CD14-positive monocyte (primary cell): ENCODE measurements around the gene BCOR. TPM values are rescaled to one million over a fixed set of nuclear protein-coding genes. Genes with fewer than 3 reads are reported as not detected.

Experiments used
- DNase-seq, 3 donors: peaks; one replicate each; pipeline ENCODE4 v3.0.0-alpha.2; 2011 to 2022
- H2AFZ ChIP-seq: 2 replicates; pipeline ENCODE4 v1.6.0; 2012; ENCODE audit warnings: mild to moderate bottlenecking, low read depth, low read length, inconsistent platforms; ENCODE audit not compliant: insufficient read depth, poor library complexity, severe bottlenecking
- H3K27ac ChIP-seq, 2 donors: 1 replicate in 1 of 2; 2 replicates in 1 of 2; pipeline ENCODE4 v1.5.1; 2012 to 2013; ENCODE audit warnings: low read length in 2 of 2, control low read depth in 1 of 2, inconsistent platforms in 1 of 2, low read depth in 1 of 2, mild to moderate bottlenecking in 1 of 2
- H3K27me3 ChIP-seq, 2 donors: one replicate each; pipeline versions ENCODE4 v1.6.0 to v1.6.1; 2011 to 2013; ENCODE audit warnings: low read length in 2 of 2; ENCODE audit not compliant: control insufficient read depth in 2 of 2, insufficient read depth in 2 of 2
- H3K36me3 ChIP-seq, 2 donors: replicated peaks in 1 of 2; 1 replicate in 1 of 2; 2 replicates in 1 of 2; pipeline versions ENCODE4 v1.5.1 to v1.6.1; 2012 to 2013; ENCODE audit warnings: low read length in 2 of 2, control low read depth in 1 of 2, inconsistent platforms in 1 of 2, mild to moderate bottlenecking in 1 of 2; ENCODE audit not compliant: insufficient read depth in 2 of 2, control insufficient read depth in 1 of 2
- H3K4me1 ChIP-seq, 2 donors: 1 replicate in 1 of 2; 2 replicates in 1 of 2; pipeline versions ENCODE4 v1.5.1 to v1.6.1; 2012 to 2013; ENCODE audit warnings: low read length in 2 of 2, control low read depth in 1 of 2, inconsistent platforms in 1 of 2, mild to moderate bottlenecking in 1 of 2, moderate library complexity in 1 of 2; ENCODE audit not compliant: insufficient read depth in 2 of 2, control insufficient read depth in 1 of 2
- H3K4me2 ChIP-seq: replicated peaks from 2 replicates; pipeline ENCODE3; 2012; ENCODE audit warnings: low read length, moderate library complexity, mild to moderate bottlenecking; ENCODE audit not compliant: poor library complexity, severe bottlenecking; ENCODE audit errors: extremely low read depth
- H3K4me3 ChIP-seq, 3 experiments: fragments of 200-600 bp in 1 of 3; sonication (generic) in 1 of 3; replicated peaks in 1 of 3; 1 replicate in 2 of 3; 2 replicates in 1 of 3; pipeline ENCODE4 v1.5.1; 2011 to 2013; ENCODE audit warnings: low read length in 3 of 3, mild to moderate bottlenecking in 3 of 3, control low read depth in 2 of 3, low read depth in 2 of 3, inconsistent platforms in 1 of 3, moderate library complexity in 1 of 3
- H3K79me2 ChIP-seq: 2 replicates; pipeline ENCODE4 v1.6.0; 2012; ENCODE audit warnings: mild to moderate bottlenecking, control low read depth, inconsistent platforms, low read length, moderate library complexity; ENCODE audit not compliant: insufficient read depth
- H3K9ac ChIP-seq: 2 replicates; pipeline ENCODE4 v1.6.0; 2017; ENCODE audit warnings: low read length, mild to moderate bottlenecking; ENCODE audit not compliant: insufficient read depth, poor library complexity, severe bottlenecking
- H3K9me3 ChIP-seq, 2 donors: replicated peaks in 1 of 2; 1 replicate in 1 of 2; 2 replicates in 1 of 2; pipeline versions ENCODE4 v1.5.1 to v1.6.1; 2012 to 2013; ENCODE audit warnings: low read length in 2 of 2, control low read depth in 1 of 2; ENCODE audit not compliant: control insufficient read depth in 1 of 2, insufficient read depth in 1 of 2
- H4K20me1 ChIP-seq: 2 replicates; pipeline ENCODE4 v1.6.0; 2012; ENCODE audit warnings: mild to moderate bottlenecking, low read length, control low read depth, moderate library complexity; ENCODE audit not compliant: insufficient read depth
- H3K27ac Mint-ChIP-seq, 7 donors: one replicate each; pipeline ENCODE4 v1.8.0; 2020; ENCODE audit warnings: mild to moderate bottlenecking in 7 of 7, mixed read lengths in 7 of 7, moderate library complexity in 6 of 7, inconsistent platforms in 2 of 7
- H3K27me3 Mint-ChIP-seq, 3 donors: one replicate each; pipeline ENCODE4 v1.8.0; 2021 to 2022; ENCODE audit warnings: low read depth in 3 of 3, mild to moderate bottlenecking in 3 of 3, mixed read lengths in 3 of 3, moderate library complexity in 3 of 3, inconsistent platforms in 1 of 3
- H3K36me3 Mint-ChIP-seq, 2 donors: one replicate each; pipeline ENCODE4 v1.8.0; 2020; ENCODE audit warnings: mixed read lengths in 2 of 2, inconsistent platforms in 1 of 2, mild to moderate bottlenecking in 1 of 2
- H3K4me1 Mint-ChIP-seq: one replicate; pipeline ENCODE4 v1.8.0; 2020; ENCODE audit warnings: mild to moderate bottlenecking, mixed read lengths
- H3K4me3 Mint-ChIP-seq, 2 donors: one replicate each; pipeline ENCODE4 v1.8.0; 2020; ENCODE audit warnings: mild to moderate bottlenecking in 2 of 2, mixed read lengths in 2 of 2, moderate library complexity in 1 of 2
- H3K9me3 Mint-ChIP-seq, 7 donors: one replicate each; pipeline ENCODE4 v1.8.0; 2020 to 2022; ENCODE audit warnings: mixed read lengths in 7 of 7, mild to moderate bottlenecking in 6 of 7, moderate library complexity in 6 of 7, inconsistent platforms in 2 of 7
- CTCF ChIP-seq: fragments of 200-600 bp; IDR thresholded peaks from one replicate; pipeline ENCODE4 v1.8.0; 2022; ENCODE audit warnings: antibody characterized with exemption, mild to moderate bottlenecking
- WGBS: methylation state at CpG from one replicate; pipeline ENCODE4 v1.1.5; 2013; ENCODE audit warnings: missing lambda C conversion rate; ENCODE audit not compliant: insufficient coverage; 5-methylcytosine and 5-hydroxymethylcytosine counted together
- intact Hi-C, 2 donors: fragments of 100-400 bp; cut with micrococcal nuclease; formaldehyde crosslinking; loops; one replicate each; pipeline versions ENCODE4 v1.15.0 to v1.15.1; 2023
- polyA plus RNA-seq, 3 donors: library from polyadenylated mRNA; depleted of rRNA in 1 of 3; unstranded in 2 of 3; stranded (reverse) in 1 of 3; fragments of 300-500 nt in 2 of 3; fragments of >200 nt in 1 of 3; fragmentation: Illumina TruSeq in 2 of 3; gene quantifications; 1 replicate in 2 of 3; 2 replicates in 1 of 3; pipeline ENCODE4 v1.2.3, GENCODE V29; 2012 to 2021

BCOR gene
- polyA plus RNA-seq, 3 donors: 1.1 to 8.2 (median 2.6) TPM

- Histone ChIP-seq H3K27ac (no peak overlapping the region), H3K9ac (no peak overlapping the region), H3K36me3 (no peaks in the 10 kb centered on the region), H3K27me3 (peaks cover 0 to 5% of the 10 kb centered on the region in 2 donors), H3K4me1 (peaks cover 29 to 31% of the 10 kb centered on the region in 2 donors), H3K79me2 (no peaks in the 10 kb centered on the region), H3K9me3 (no peaks in the 10 kb centered on the region), H4K20me1 (no peaks in the 10 kb centered on the region), H3K4me2 (no peak overlapping the region), H2AFZ (no peak overlapping the region), H3K4me3 (no peak overlapping the region)
- Mint-ChIP-seq H3K4me1 (peaks cover 37% of the 10 kb centered on the region), H3K36me3 (peaks cover 3% of the 10 kb centered on the region in 2 donors), H3K27me3 (peaks cover 9 to 52% (median 21%) of the 10 kb centered on the region in 3 donors), H3K4me3 (no peak overlapping the region), H3K27ac (peak overlapping the region in 2 of 7 donors; percentile 51 to 66), H3K9me3 (peaks cover 0 to 5% (median 0%) of the 10 kb centered on the region in 7 donors)
- TF ChIP-seq CTCF: no peak
- peak in 1 of 3 donors; percentile 41 for DNase-seq
- WGBS: 0% methylated on average over 3 of the region's 12 CpGs
- intact Hi-C loops: no loop called here
Measured at GRCh38 chrX:40140706-40141499, 43.1 kb upstream of the BCOR start.

GRCh38 chrX:40132751-40133150 is 35.0 kb upstream of the BCOR start:
- H3K27me3 Mint-ChIP-seq: peaks cover 1 to 6% (median 2%) of the 10 kb centered on the region in 3 donors
- no peak for DNase-seq
- Histone ChIP-seq H2AFZ (no peak overlapping the region), H3K27ac (no peak overlapping the region), H3K4me2 (no peak overlapping the region), H3K79me2 (no peaks in the 10 kb centered on the region), H3K4me3 (no peak overlapping the region), H3K9me3 (no peaks in the 10 kb centered on the region), H3K4me1 (no peaks in the 10 kb centered on the region), H4K20me1 (no peaks in the 10 kb centered on the region), H3K36me3 (no peaks in the 10 kb centered on the region), H3K9ac (no peak overlapping the region), H3K27me3 (no peaks in the 10 kb centered on the region)
- TF ChIP-seq CTCF: no peak
- H3K36me3 Mint-ChIP-seq: no peaks in the 10 kb centered on the region
- peak overlapping the region in 1 of 7 donors; percentile 50 for H3K27ac Mint-ChIP-seq
- peaks cover 2% of the 10 kb centered on the region for H3K4me1 Mint-ChIP-seq
- H3K9me3 Mint-ChIP-seq: peaks cover 0 to 4% (median 0%) of the 10 kb centered on the region in 7 donors
- intact Hi-C loops: no loop called here
- 100% methylated on average over 2 of the region's 7 CpGs for WGBS
- H3K4me3 Mint-ChIP-seq: no peak overlapping the region
